BE2C (cell line): ENCODE data around the gene SRPK1.
A peak's percentile ranks its signal among the peaks of the same experiment; 100 is the strongest.

Experiments used
- DNase-seq: peaks from one replicate; pipeline ENCODE4 v3.0.0-alpha.2; 2020
- H3K27me3 ChIP-seq: fragments of 250-450 bp; sonication (Bioruptor Pico); 2 replicates; pipeline ENCODE4 v1.5.1; 2020; ENCODE audit warnings: mild to moderate bottlenecking
- H3K36me3 ChIP-seq: fragments of 250-450 bp; sonication (Bioruptor Pico); 2 replicates; pipeline ENCODE4 v1.5.1; 2020; ENCODE audit warnings: mild to moderate bottlenecking
- H3K4me1 ChIP-seq: fragments of 250-450 bp; sonication (Bioruptor Pico); 2 replicates; pipeline ENCODE4 v1.5.1; 2020
- H3K4me3 ChIP-seq: 2 replicates; pipeline ENCODE4 v1.5.1; 2011; ENCODE audit warnings: low read depth, low read length
- H3K9me3 ChIP-seq: fragments of 250-450 bp; sonication (Bioruptor Pico); 2 replicates; pipeline ENCODE4 v1.5.1; 2020
- TF ChIP-seq, protein P1 (sequence below): IDR thresholded peaks from 2 replicates; pipeline ENCODE4 v1.5.1; 2012; ENCODE audit warnings: mild to moderate bottlenecking, low read depth, low read length

SRPK1 gene

DNA sequence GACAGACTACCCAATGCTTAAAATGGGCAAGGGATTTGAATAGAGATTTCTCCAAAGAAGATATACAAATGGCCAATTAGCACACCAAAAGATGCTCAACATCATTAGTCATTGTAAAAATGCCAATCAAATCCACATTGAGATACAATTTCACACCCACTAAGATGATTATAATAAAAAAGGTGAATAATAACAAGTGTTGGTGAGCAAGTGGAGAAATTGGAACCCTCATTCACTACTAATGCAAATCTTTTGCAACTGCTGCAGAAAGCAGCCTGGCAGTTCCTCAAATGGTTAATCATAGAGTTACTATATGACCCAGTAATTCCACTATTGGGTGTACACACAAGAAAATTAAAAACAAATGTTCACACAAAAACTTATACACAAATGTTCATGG, 103.4 kb downstream of the SRPK1 start:
- Histone ChIP-seq H3K4me3 (no peak overlapping the region), H3K27me3 (no peaks in the 10 kb centered on the region), H3K36me3 (no peaks in the 10 kb centered on the region), H3K4me1 (no peaks in the 10 kb centered on the region), H3K9me3 (no peaks in the 10 kb centered on the region)
- TF ChIP-seq, protein P1, sequence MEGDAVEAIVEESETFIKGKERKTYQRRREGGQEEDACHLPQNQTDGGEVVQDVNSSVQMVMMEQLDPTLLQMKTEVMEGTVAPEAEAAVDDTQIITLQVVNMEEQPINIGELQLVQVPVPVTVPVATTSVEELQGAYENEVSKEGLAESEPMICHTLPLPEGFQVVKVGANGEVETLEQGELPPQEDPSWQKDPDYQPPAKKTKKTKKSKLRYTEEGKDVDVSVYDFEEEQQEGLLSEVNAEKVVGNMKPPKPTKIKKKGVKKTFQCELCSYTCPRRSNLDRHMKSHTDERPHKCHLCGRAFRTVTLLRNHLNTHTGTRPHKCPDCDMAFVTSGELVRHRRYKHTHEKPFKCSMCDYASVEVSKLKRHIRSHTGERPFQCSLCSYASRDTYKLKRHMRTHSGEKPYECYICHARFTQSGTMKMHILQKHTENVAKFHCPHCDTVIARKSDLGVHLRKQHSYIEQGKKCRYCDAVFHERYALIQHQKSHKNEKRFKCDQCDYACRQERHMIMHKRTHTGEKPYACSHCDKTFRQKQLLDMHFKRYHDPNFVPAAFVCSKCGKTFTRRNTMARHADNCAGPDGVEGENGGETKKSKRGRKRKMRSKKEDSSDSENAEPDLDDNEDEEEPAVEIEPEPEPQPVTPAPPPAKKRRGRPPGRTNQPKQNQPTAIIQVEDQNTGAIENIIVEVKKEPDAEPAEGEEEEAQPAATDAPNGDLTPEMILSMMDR: no peak
- DNase-seq: no peak

- no peak overlapping the region for H3K4me3 ChIP-seq
- TF ChIP-seq, protein P1: no peak
- H3K27me3 ChIP-seq: no peaks in the 10 kb centered on the region
- no peak for DNase-seq
- no peaks in the 10 kb centered on the region for H3K9me3 ChIP-seq
- H3K36me3 ChIP-seq: no peaks in the 10 kb centered on the region
- 0 out of 2 replicates have a peak, but pooled peaks cover 4% of the 10 kb centered on the region for H3K4me1 ChIP-seq
These were observed 109.3 kb downstream of the SRPK1 start for GRCh38 chr6:35811699-35811995.

GRCh38 chr6:35810971-35811698, 109.8 kb downstream of the SRPK1 start:
- Histone ChIP-seq H3K36me3 (no peaks in the 10 kb centered on the region), H3K27me3 (no peaks in the 10 kb centered on the region), H3K4me3 (no peak overlapping the region), H3K9me3 (no peaks in the 10 kb centered on the region), H3K4me1 (0 out of 2 replicates have a peak, but pooled peaks cover 4% of the 10 kb centered on the region)
- no peak for DNase-seq
- TF ChIP-seq, protein P1: no peak

DNA sequence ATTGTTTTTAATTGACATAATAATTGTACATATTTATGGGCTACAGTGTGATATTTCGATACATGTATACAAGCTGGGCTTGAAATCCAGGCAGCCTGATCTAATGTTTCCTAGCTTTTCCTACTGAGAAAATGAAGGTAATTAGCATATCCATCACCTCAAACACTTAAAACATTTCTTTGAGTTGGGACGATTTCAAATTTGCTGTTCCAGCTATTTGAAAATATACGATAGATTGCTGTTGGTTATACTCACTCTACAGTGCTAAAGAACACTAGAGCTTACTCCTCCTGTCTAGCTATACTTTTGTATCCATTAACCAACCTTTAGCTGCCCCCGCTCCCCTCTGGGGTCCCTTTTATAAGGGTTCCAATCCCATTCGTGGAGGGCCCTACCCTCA, 111.1 kb downstream of the SRPK1 start:
- no peaks in the 10 kb centered on the region for H3K36me3 ChIP-seq
- H3K27me3 ChIP-seq: no peaks in the 10 kb centered on the region
- H3K4me3 ChIP-seq: no peak overlapping the region
- H3K9me3 ChIP-seq: no peaks in the 10 kb centered on the region
- 0 out of 2 replicates have a peak, but pooled peaks cover 4% of the 10 kb centered on the region for H3K4me1 ChIP-seq
- DNase-seq: no peak
- TF ChIP-seq, protein P1: no peak

GRCh38 chr6:35808688-35809087, 112.2 kb downstream of the SRPK1 start:
- no peaks in the 10 kb centered on the region for H3K27me3 ChIP-seq
- H3K4me3 ChIP-seq: no peak overlapping the region
- H3K36me3 ChIP-seq: no peaks in the 10 kb centered on the region
- 0 out of 2 replicates have a peak, but pooled peaks cover 4% of the 10 kb centered on the region for H3K4me1 ChIP-seq
- H3K9me3 ChIP-seq: no peaks in the 10 kb centered on the region
- TF ChIP-seq, protein P1: no peak
- DNase-seq: peak; percentile 49

DNA sequence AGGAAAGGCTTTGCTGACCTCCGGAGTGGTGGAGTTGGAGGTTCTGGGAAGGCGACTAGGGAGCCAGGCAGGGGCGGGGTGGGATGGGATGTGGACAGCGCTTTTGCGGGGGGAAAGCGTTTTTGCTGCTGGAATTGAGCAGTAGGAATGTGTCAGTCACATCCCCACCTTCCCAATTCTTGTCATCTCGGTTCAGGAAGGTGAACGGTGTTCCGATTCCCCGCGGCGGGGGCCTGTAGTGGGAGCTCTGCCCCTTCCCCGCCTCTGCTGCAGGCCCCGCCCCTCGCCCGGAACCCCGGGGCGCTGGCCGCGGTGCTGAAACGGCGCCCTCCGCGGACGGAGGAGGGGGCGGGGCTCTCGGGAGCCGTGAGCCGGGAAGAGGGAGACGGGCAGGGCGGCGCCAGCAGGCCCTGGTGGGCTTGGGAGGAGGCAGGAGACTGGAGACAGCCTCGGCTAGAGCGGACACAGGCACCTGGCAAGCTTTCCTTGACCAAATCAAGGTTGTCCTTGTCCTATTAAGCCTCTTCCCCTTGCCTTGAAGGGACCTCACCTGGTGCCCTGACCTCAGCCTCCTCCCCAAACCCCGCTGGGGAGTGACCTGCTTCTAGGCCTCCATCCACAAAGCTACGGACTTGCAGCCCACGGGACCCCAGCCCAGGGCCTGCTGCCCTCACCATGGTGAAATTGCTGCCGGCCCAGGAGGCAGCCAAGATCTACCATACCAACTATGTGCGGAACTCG, 115.7 kb downstream of the SRPK1 start, which contains the start of gene LHFPL5:
TSS of gene LHFPL5 (plus strand) at position 357 of the 741 bp plus-strand sequence. CDS start at position 676, 319 bp downstream.
- no peaks in the 10 kb centered on the region for H3K4me1 ChIP-seq
- H3K27me3 ChIP-seq: no peaks in the 10 kb centered on the region
- peak; percentile 80 for DNase-seq
- H3K9me3 ChIP-seq: no peaks in the 10 kb centered on the region
- peak within 1 kb of the TSS; percentile 61 for H3K4me3 ChIP-seq
- no peaks in the 10 kb centered on the region for H3K36me3 ChIP-seq
- TF ChIP-seq, protein P1: no peak
